Fibroblast of mammary gland (primary cell): ENCODE results near the gene ODF2L.

ENCODE experiments used
- DNase-seq: peaks from one replicate; pipeline ENCODE4 v3.0.0-alpha.2; 2010; ENCODE audit warnings: low read depth
- H3K4me3 ChIP-seq: 2 replicates; pipeline ENCODE4 v1.5.1; 2011; ENCODE audit warnings: low read depth, mild to moderate bottlenecking, low read length, moderate library complexity; ENCODE audit not compliant: control insufficient read depth
- CTCF ChIP-seq: conservative IDR thresholded peaks from 2 replicates; pipeline ENCODE4 v1.5.1; 2011; ENCODE audit warnings: low read depth, low read length, inconsistent platforms; ENCODE audit not compliant: control insufficient read depth, insufficient read depth

The ODF2L gene

GRCh38 chr1:86421601-86422280 is 25.6 kb upstream of the ODF2L start:
- H3K4me3 ChIP-seq: no peak overlapping the region
- peak; percentile 38 for DNase-seq
- no peak for TF ChIP-seq CTCF

- H3K4me3 ChIP-seq: no peak overlapping the region
- peak; percentile 41 for DNase-seq
- TF ChIP-seq CTCF: peak; percentile 65
These were observed 23.3 kb upstream of the ODF2L start for GRCh38 chr1:86419277-86419903.

GRCh38 chr1:86416343-86416742 is 20.2 kb upstream of the ODF2L start:
- no peak for TF ChIP-seq CTCF
- H3K4me3 ChIP-seq: no peak overlapping the region
- DNase-seq: no peak

- no peak overlapping the region for H3K4me3 ChIP-seq
- TF ChIP-seq CTCF: no peak
- no peak for DNase-seq
These were observed 14.8 kb upstream of the ODF2L start for GRCh38 chr1:86410879-86411278.

GRCh38 chr1:86409416-86410021 is 13.4 kb upstream of the ODF2L start:
- H3K4me3 ChIP-seq: no peak overlapping the region
- TF ChIP-seq CTCF: no peak
- DNase-seq: peak; percentile 31

GRCh38 chr1:86396498-86396890 is 371 bp upstream of the ODF2L start:
- no peak for DNase-seq
- no peak for TF ChIP-seq CTCF
- peak overlapping the region; percentile 90 for H3K4me3 ChIP-seq

GRCh38 chr1:86394416-86394815 is 1.7 kb downstream of the ODF2L start:
- peak overlapping the region; percentile 38 for H3K4me3 ChIP-seq
- DNase-seq: peak; percentile 54
- TF ChIP-seq CTCF: no peak
